Islet of Langerhans (tissue), 1 donor: ENCODE results near the gene ADAT1.

ENCODE experiments used
- FAIRE-seq: peaks from one replicate; lab custom pipeline; 2011; peaks lifted over from hg19 to GRCh38; lab: Jason Lieb, UNC

ADAT1 gene

GRCh38 chr16:75622761-75623605 is at the start of gene ADAT1:
ADAT1 (minus strand) TSS chr16:75623281; CDS start chr16:75620799, 2,482 bp downstream.
- no peak for FAIRE-seq

- FAIRE-seq, result no peak
Measured at GRCh38 chr16:75667503-75667902, 44.4 kb upstream of the ADAT1 start.

GRCh38 chr16:75660726-75661302 is 37.7 kb upstream of the ADAT1 start:
- FAIRE-seq, result no peak

- FAIRE-seq, result no peak
Measured at GRCh38 chr16:75660321-75660720, 37.2 kb upstream of the ADAT1 start.

- FAIRE-seq, result no peak
Measured at GRCh38 chr16:75658175-75658574, 35.1 kb upstream of the ADAT1 start.

GRCh38 chr16:75653922-75654321 is 30.8 kb upstream of the ADAT1 start:
- FAIRE-seq, result no peak

- no peak for FAIRE-seq
Measured at GRCh38 chr16:75648265-75649076, 25.4 kb upstream of the ADAT1 start.

GRCh38 chr16:75647492-75648264 is 24.6 kb upstream of the ADAT1 start, which contains the start of the genes KARS1 and TERF2IP:
KARS1 (minus strand) TSS chr16:75647665; CDS start chr16:75647639, 26 bp downstream.
TERF2IP (plus strand) TSS chr16:75647773; CDS start chr16:75647883, 110 bp downstream.
- no peak for FAIRE-seq

- no peak for FAIRE-seq
Measured at GRCh38 chr16:75647112-75647491, 24.0 kb upstream of the ADAT1 start.

GRCh38 chr16:75644240-75645012 is 21.3 kb upstream of the ADAT1 start:
- no peak for FAIRE-seq

GRCh38 chr16:75640598-75640997 is 17.5 kb upstream of the ADAT1 start:
- FAIRE-seq, result no peak

- no peak for FAIRE-seq
Measured at GRCh38 chr16:75635036-75635435, 12.0 kb upstream of the ADAT1 start.

- peak; percentile 86 for FAIRE-seq
Measured at GRCh38 chr16:75632857-75633256, 9.8 kb upstream of the ADAT1 start.

GRCh38 chr16:75630052-75630451 is 7.0 kb upstream of the ADAT1 start:
- FAIRE-seq, result no peak

GRCh38 chr16:75629132-75629531 is 6.1 kb upstream of the ADAT1 start:
- FAIRE-seq, result no peak

- FAIRE-seq, result no peak
Measured at GRCh38 chr16:75628351-75628750, 5.3 kb upstream of the ADAT1 start.

- no peak for FAIRE-seq
Measured at GRCh38 chr16:75627851-75628250, 4.8 kb upstream of the ADAT1 start.

- FAIRE-seq, result no peak
Measured at GRCh38 chr16:75626806-75627205, 3.7 kb upstream of the ADAT1 start.

GRCh38 chr16:75624921-75625334 is 1.8 kb upstream of the ADAT1 start:
- FAIRE-seq, result no peak

- no peak for FAIRE-seq
Measured at GRCh38 chr16:75621170-75621477, 2.0 kb downstream of the ADAT1 start.
